GM21447 (cell line): Measurements from ENCODE around the gene NRIP1.
A peak's percentile ranks its signal among the peaks of the same experiment; 100 is the strongest.

Experiments
- ATAC-seq: cut with Tn5 transposase; IDR thresholded peaks from one replicate; pipeline ENCODE4 v1.9.1; 2021; ENCODE audit not compliant: unreplicated experiment

NRIP1 gene

DNA sequence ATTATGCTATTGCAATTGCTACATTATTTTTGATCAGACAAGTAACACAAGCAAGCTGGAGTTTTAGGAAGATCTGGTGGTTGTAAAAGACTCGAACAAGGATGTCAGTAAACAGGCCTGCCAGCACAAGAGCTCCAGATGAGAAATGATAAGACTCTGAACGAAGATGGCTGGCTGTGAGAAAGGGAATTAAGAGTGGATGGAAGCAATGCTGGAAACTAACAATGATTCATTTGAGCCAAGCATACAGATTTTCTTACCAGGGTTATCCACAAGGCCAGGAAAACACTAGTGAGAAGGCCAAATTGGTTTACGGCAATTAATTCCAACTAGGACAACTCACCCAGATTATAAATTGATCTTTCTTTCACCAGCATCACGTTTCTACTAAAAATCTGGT lies 54.2 kb downstream of the NRIP1 start:
- no peak for ATAC-seq

DNA sequence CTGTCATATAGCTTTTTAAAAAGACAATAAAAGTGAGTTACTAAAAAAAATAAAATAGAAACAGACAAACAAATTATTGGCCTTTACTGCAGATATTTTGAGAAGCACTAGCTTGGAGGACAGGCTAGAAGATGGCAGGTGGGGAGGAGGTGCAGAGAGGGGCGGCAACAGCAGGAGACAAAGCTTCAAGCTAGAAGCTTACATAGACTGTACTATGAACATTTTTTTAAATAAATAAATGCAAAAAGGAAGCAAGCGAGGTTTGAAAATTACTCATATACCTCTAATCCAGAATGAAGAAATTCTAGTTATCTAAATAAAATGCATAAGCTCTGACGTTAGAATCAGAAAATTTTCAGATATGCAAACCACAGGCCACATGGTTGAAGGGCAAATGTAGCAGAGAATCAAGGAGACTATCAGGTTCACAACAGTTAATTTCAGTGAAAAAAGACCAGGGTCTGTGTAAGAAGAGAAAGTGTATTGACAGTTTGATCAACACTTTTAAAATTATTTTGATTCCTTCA lies 54.9 kb downstream of the NRIP1 start:
- no peak for ATAC-seq

DNA sequence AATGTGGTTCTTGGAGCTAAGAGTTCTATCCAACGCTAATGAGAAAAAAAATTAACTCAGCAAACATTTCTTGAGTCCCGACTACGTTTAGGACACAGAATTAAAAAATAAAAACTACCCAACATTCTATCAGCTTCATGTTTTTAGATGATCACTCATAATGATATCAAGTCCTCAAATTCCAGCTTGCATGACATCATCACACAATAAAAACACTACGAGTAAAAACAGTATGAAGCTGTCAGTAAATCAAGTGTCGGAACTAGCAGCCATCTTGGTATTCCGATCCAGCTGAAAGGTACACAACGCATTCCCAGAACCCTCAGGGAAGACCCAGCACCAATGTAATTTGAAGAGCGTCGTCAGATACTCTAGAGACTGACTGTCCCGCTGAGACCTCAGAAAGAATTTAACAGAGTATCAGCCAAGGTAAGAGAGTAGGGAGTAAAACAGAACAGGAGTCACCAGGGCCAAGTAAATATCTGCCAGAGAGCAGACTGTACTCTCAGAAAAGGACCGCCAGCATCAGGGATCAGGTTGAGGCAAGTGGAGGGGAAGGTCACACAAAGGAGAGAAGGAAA lies 57.0 kb downstream of the NRIP1 start:
- no peak for ATAC-seq

DNA sequence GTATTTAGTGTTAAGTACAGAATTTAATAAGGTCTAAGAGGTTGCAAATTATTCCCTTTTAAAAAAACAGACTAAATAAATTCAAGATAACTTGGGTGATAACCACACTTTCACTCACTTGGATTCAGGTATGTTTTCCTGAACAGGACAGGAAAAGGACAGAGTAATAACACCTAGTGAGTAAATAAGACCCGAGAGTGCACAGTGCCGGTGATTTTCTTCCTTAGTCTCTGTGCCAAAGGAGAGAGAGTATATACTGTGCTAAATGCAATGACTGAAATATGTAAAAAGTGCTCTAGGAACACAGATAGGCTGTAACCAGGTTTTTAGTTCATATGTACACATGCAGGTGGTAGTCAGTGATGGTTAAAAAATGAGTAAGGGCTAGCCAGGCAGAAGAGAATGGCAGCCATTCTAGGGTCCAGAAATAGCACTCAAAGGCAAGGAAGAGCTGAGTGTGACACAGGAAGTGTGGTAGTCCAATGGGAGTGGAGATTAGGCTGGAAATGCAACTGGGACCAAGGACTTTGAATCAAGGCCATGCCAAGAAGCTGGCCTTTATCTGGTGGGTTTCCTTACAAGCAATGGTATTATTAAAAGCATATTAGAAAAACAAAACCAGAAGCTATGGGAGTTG lies 58.1 kb downstream of the NRIP1 start:
- ATAC-seq: no peak

DNA sequence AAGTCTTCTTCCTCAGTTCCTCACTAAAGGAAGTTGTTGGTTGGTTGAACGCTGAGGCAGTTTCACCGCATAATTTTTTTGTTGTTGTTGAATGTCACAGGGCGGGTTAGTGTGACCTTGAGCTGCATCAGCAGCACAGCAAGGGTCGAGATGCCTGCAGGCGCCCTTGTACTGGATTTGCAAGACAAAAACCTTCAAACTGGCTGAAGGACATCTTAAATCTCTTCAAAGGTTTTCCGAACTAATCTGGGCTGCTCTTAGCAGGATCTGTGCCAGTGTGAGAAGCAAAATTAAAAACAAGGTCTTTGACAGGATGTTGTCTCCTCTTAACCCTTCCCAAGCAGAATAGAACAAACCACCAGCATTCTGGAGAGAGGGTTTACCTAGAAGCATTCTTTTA lies 59.4 kb downstream of the NRIP1 start:
- ATAC-seq: no peak

DNA sequence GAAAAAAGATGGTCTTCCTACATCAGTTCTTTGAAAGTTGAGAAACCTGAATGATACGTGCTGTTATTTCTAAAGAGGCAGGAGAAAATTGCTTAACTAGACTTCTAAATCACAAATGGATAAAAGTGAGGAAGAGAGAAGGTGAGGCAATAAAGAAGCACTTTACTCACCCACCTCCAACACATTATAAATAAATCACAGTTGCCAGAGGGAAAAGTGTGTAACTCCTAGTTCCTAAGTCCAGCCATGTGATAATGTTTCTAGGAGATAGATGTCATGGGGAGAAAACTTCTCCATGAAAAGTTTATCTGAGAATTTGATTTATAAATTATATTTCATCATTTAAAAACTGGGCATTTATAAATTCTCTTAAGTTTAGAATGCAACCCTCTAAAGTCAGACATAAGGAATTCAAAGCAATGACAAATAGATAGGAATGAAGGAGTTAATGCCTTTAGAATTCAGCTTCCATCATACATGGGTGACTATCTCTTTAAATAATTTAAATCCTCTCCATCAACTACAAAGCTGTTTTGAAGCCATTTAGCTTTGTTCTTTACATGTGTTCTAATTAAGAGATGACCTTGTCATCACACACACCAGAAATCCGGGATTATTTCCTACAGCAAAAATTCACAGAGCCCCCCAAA lies 60.0 kb downstream of the NRIP1 start:
- ATAC-seq: no peak

DNA sequence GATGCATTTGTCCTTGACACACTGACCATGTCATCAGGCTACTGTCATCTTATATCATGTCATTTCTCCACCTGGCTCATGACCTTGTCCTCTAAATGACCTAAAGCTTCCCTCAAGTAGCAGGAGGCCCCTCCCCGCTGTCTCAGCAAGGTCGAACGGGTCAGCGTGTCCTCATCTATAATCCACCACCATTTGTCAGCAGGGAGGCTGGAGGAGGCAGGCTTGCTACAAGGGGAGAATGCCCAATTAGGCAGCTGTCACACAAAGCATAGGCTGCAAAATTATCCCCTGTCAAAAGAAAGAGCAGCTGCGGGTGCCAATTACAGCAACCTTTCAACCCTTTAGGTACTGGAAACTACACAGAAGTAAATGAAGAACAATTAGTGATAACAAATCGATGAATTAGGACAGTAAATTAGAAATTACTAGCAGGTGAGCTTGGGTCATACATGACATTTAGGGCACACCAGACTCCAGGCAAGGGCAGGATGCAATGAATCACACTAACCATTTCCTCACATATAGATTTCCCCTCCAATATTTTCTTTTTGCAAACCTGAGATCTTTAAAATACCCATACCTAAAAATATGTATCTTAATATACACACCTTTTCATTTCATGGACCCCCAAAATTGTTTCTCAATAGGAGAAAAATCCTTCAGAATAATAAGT lies 61.2 kb downstream of the NRIP1 start:
- no peak for ATAC-seq

DNA sequence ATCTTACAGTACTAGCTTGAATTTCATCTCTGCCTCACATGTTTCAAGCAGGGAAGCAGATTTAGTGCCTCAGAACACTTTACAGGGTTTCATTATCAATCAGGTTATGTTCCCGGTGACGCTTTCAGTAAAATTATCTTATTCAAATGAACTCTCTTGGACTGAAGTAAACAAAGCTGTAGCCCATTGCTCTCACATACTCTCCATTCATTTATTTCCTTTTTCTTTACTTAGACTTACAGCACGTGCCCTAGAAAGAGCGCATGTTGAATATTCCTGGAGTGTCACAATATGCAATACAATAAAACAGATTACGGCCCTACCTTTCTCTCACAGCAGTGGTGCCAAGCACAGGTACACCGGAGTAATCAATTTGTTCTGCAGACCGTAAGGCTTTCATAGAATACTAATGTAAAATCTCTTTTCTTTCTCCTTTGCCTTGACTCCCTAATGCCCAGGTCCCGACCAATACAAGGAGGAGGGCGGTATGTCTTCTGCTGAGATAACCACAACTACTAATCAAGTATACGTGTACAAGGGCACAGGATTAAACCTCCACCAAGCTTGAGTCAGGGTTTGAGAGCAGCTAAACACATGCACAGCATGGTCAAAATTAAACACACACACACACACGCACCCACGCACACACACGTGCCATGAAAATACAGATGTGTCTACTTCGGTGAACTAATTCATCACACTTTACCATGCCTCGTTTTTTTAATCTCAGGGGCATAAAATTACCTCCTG lies 62.8 kb downstream of the NRIP1 start:
- peak; percentile 95 for ATAC-seq

DNA sequence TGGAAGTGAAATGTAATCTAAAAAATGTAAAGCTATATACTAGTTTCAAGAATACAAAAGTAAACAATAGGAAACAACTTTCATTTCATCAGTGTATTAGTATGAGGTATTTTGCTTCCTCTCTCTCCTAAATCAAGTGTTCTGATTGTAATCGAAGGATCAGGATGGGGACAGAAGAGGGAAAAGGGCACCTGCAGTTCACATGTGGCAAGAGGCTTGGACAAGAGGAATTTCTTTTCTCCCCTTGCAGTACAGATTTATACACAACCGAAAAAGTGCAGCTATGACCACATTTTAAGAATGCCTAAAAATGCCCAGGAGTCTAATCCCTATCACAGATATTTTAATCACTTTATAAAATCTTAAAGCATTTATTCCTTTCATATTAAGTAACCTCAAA lies 63.7 kb downstream of the NRIP1 start:
- no peak for ATAC-seq

DNA sequence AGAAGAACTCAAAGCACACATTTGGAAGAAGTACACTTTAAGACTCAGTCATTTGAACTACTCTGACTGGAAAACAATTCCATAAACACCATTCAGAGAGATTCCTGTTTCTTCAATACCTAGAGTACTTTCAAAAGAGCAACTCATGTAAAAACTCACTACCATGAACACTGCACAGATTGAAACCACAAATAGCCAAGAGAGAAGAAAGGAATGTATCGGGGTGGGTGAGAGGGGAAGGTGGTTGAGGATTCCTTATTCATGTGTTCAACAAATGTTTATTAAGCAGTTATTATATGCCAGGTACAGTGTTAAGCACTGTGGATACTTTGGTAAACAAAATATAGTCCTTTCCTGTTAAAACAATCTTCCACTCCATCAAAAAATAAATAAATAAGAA lies 64.7 kb downstream of the NRIP1 start:
- no peak for ATAC-seq

DNA sequence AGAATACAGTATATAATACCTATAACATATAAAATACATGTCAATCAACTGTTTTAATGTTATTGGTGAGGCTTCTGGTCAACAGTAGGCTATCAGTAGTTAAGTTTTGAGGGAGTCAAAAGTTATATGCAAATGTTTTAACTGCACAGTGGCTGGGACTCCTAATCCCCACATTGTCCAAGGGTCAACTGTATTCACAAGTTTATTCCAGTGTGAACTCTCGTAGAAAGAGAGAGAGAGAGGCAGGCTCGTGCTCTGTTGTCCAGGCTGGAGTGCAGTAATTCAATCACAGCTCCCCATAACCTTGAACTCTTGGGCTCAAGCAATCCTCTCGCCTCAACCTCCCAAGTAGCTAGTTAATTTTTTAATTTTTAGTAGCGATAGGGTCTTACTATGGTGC lies 66.0 kb downstream of the NRIP1 start:
- ATAC-seq: no peak

DNA sequence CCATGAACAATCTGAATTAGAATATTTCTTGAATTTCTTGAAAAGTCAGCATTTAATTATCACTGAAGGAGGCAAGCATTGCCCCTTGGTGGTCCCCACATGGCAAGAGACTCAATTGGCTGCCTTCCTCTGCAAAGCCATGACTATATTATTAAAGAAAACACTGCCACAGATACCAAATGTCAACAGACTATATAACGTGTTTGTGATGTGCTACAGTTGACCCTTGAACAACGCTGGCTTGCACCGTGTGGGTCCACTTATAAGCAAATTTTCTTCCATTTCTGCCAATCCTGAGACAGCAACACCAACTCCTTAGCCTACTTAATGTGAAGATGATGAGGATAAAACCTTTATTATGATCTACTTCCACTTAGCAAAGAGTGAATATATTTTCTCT lies 66.5 kb downstream of the NRIP1 start:
- ATAC-seq: no peak

DNA sequence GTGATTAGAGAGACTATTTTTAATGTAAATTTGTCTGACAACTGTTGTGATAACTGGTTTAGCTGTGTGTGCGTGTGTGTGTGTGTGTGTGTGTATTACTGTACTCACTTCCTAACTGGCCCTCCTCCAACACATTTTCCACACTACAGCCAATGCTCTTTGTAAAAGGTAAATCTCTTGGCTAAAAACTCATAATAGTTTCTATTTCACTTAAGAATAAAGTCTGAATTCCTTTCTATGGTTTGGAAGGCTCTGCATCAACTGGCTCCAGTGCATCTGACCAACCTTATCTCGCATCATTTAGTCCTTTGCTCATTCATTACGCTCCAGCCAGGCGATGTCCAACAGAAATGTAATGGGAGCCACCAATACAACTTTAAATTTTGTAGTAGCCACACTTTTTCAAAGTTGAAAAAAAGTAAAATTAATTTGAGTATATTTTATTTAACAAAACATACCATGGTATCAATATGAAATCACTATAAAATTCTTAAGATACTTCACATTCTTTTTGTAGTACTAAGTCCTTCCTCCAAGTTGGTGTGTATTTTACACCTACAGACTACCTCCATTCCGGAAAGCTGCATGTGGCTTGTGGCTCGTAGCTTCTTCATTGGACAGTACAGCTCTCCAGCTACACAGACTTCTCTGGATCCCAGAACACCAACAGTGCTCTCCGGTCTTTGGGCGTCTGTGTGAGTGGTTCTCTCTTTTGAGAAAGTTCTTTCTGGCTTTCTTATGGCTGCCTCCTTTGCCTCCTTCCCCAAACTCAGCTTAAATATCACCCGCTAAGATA lies 68.9 kb downstream of the NRIP1 start:
- ATAC-seq: no peak

DNA sequence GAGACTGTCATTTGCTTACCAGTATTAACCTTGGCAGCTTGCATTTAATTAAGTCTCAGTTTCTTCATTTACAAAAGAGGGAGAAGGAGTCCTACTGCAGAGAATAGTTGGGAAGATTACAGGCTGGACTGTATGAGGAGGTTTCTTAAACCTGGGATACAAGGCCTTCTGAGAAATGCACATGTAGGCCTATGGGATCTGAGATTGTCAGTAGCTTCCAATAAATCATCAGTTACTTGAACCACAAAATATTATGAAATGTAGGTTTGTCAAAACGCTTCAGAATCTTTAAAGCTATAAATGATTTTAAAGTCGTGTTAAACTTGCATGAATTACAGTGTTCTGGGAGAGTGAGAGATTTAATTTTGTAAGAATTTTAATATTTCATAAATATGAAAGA lies 69.6 kb downstream of the NRIP1 start:
- no peak for ATAC-seq

DNA sequence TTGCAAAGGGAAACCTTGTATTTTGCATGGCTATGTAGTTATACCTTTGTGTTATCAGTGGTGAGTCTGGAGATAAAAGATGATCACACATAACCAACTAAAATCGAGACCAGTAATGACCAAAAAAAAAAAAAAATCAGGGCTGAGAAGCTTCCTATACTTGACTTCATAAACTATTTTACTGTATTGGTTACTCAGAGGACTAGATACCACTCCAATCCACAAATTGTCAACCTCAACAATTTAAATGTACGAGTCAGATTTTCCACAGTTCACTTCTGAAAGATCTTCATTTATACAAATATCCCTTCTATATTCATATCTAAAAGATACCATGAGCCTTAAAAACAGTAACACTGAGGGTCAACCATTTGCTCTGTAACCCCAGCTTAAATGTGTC lies 71.7 kb downstream of the NRIP1 start:
- no peak for ATAC-seq

DNA sequence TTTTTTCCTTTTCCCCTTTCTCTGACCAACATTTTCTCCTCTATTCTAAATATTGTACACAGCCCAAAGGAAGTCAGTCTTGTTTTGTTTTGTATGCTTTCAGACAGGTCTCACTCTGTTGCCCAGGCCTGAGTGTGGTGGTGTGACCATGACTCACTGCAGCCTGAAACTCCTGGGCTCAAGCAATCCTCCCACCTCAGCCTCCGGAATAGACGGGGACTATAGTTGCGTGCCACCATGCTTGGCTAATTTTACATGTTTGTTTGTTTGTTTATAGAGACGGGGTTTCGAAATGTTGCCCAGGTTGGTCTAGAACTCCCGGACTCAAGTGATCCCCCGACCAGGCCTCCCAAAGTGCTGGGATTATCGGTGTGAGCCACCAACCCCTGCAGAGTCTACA lies 72.8 kb downstream of the NRIP1 start:
- no peak for ATAC-seq

DNA sequence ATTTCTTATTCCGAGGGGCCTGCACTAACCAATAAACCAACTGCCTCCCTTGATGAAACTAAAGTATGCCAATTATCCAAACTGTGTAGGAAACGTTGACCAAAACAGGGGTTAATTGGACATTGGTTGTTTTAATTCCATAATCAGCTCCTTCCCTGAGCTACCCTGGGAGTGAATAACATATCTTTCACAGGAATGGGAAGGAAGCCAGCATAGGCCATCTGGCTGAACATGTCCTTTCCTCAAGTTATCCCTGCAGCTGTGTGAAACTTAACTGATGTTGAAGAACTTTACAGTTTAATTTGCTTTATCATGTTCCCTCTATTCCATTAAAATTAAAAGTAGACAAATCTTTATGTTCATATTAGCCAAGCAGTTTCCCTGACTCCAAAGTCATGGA lies 75.4 kb downstream of the NRIP1 start:
- no peak for ATAC-seq

DNA sequence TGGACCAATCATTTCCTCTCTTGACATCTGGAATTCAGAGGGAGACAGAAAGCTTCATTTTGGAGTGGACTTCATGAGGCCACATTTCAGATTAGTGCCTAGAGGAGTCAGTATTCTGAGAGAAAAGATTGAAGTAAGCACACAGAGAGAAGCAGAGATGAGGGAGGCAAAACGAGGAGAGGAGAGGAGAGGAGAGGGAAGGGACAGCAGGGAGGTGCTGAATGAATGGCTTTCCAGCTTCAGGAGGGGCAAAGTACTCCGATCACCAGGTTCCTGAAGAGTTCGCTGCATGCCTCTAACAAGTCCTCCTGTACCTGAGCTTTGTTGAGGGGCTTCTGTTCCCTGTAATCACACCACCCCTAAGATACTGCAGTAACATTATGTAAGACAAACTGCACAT lies 76.0 kb downstream of the NRIP1 start:
- ATAC-seq: no peak

DNA sequence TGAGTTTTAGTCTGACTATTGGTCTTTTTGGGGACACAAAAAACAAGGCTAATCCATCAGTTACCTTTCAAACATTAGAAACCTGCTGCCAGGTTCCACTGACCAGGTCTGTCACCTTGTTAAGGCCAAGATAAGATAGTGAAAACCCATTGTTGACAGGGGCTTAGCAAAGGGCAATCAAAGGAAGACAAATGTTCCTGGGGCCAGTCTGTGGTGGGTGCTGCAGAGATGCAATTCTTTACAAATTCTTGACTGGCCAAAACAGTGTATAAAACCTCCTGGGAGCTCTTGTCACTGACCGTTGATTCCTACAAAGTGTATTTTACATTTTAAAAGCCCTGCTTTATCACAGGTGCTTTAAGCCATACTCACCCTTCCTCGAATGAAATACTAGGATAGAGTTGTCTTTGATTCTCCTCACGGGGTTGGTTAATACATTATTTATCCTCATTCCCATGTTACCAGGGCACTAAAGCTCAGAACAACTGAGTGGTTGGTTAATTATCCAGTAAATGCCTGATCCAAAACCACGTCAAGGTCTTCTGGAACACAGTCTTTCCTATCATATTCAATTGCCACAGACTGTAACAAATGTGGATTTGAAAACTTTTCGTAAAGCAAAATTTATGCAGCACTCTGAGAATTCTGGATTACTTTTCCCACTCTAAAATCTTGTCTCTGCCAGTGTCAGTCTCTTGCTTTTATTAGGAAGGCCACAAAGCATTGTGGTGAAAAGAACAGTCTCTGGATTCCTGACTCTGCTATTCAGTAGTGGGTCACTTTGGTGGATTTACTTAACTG lies 77.2 kb downstream of the NRIP1 start:
- ATAC-seq: no peak

DNA sequence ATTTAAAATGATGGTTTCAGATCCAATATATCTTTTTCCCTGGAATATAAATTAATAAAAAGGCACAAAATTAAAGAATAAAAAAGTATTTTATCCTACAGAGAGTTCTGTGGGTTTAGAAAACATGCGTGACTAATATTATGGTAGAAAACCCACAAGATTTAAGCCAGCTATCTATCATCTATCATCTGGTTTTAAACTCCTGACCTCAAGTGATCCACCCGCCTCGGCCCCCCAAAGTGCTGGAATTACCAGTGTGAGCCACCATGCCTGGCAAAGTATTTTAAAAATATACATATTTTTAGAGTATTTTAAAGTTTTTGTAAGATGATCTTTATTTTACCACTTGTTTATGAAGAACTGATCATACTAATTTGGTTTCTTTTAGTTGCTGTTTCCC lies 79.5 kb downstream of the NRIP1 start:
- no peak for ATAC-seq
